ENCODE results near the gene PTMA.

Gene PTMA

DNA sequence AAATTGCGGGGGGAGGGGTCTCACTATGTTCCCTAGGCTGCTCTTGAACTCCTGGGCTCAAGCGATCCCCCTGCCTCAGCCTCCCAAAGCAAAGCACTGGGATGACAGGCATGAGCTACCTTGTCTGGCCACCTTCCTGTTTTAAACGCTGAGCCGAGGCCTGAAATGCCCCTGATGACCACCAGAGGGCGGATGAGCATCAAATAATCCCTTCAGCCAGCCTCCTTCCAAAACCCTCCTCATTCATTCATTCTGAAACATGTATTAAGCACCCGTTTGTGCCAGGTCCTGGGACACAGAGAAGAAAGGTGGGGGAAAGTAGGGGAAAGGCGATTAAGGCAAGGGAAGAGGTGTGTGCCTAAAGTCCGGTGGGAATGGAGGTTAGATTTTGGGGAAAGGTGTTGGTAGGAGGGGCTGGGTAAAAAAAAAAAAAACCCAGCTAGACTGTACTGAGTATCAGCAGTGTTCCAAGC is 30.7 kb upstream of the PTMA start:
- DNase-seq = peak; percentile 85 to 88

DNA sequence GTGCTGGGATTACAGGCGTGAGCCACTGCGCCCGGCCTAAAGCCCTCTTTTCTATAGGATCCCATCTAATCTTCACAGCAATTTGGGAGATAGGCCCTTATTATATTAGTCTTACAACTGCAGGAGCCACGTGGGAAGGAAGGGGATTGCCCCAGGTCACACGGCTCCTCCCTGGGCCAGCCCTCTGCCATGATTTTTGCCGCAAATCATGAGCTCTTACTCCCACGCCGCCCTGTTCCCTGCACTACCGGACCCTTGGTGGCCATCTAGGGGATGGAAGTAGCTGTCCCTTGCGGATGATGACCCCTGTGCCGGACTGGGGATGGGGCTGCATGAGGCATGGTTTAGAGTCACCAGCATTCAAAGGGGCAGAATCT is 28.4 kb upstream of the PTMA start:
- DNase-seq = no peak

DNA sequence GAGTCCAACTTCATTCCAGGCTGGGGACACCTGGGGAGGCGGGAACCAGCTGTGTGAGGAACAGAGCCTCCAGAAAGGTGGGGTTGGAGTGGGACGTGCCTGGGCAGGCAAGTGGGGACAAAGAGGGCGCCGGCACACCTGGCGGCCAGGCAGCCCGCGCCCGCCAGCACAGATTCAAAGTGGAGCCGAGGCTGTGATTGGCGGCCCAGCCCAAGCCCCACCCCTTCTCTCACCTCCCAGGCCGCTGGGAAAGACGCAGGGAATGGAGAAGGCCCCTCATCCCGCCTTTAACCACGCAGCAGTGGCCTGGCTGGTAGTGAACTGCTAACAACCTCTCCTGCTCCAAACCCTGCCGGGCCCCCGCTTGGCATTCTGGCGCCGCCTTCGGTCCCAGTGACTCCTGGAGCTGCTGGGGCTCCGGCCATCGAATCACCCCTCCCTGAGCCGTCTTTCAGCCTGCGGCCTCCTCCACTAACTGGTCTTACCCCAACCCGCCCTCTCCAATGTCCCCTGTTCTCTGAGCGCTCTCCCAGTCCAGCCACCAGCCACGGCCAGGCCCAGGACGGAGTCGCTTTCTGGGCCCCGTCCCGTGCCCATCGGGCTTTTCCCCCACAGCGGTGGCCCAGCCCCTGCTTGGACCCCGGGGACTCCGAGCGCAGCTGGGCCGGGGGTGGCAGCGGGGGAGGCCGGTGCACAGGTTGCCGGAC is 27.9 kb upstream of the PTMA start:
- no peak for DNase-seq

DNA sequence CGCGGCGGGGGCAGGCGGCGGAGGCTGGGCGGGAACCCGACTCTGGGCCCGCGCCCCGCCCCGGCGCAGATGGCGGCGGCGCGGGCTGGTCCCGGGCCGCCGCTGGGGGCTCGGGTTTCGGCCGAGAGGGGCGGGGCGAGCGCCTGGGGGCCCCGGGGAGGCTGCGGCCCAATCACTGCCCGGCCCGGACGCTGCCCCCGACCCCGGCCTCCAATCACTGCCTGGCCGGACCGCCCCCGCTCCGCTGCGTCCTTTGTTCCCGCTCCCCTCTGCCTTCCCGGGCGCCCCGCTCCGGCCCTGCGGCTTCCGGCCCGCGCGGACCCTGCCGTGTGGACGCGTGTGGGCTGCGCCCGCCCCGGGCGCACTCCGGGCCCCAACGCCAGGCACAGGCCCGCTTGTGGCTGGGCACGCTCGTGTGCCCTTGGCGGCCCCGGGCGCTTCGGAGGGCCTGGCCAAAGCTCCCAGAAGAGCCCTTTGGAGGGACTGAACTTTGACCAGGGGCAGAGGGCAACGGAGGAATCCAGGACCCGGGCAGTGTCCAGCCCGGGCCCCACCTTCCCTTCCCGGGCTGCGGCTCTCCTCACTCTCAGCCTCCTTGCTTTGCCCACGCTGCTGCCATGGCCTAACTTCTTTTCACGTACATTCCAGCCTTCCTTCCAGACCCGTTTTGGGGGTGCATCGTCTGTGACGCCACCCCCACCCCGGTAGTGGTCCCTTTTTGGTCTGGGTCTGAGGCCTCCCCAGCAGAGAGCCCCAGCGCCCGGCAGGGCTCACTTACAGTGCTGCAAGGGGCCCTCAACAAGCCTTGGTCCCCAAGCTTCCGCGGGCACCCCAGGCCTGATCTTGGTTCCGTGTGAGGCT is 27.1 kb upstream of the PTMA start:
- DNase-seq = peak; percentile 38 to 66

DNA sequence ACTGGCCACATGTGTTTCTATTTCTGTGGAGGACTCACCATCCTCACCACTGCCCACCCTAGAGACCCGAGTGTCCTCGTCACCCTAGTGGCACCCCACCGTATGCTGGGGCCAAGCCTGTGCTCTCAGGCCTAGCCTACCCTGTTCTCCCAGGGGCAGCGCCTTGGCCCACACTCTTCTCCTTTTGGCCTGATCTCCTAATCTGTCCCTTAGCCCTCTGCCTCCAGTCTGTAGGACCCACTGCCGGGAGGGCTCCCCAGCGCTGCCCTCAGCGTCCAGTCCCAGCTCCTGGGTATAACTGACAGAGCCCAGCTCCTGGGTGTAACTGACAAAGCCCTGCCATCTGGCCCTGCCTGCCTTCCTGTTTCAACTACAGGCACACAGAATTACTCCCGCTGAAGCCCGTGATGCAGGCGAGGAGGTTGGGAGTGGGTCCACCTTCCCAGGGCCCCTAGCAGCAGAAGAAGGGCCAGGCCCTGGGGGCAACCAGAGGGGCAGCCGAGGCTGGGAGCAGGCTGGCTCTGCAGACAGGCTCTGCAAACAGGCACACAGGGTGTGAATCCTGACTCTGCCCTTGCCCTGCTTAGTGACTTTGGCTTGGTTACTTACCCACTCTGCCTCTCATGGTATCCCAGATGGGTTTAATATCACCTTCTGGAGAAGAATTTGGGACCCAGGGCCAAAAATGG is 25.6 kb upstream of the PTMA start:
- peak; percentile 44 to 66 for DNase-seq

DNA sequence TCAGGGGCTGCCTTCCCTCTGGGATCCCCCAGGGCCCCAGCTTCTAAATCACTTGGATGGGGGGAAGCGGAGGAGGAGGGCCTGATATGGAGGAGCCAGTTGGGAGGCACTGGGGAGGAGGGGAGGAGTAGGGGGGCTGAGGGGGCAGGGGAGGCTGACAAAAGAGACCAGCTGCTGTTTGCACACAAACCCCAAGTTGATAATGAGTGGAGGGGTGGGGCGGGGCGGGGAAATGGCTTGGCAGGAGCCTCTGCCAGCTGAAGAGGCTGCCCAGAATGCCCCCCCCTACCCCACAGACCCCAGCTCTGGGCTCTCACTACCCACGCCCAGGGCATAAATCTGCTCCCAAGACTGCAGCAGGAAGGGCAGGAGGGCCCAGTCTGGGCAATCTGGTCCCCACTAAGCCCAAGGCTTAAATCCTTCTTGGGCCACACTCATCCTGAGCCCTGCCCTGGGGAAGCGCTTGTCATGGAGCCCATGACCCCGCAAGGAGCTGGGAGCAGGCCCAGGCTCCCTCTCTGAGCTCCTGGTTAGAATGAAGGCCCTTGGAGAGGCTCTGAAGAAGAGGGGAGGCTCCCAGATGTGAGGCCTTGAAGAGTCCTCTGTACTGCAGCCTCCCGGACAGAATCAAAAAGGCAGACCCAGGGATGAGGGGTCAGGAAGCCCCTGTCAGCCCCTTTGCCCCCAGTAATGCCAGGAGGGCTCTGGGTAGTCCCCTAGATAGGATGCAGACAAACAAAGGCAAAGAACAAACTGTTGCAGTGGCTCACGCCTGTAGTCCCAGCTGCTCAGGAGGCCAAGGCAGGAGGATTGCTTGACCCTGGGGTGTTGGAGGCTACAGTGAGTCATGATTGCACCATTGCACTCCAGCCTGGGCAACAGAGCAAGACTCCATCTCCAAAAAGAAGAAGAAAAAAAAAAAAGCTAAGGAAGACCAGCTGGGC is 24.8 kb upstream of the PTMA start:
- DNase-seq = peak; percentile 78 to 87

- peak; percentile 73 to 91 for DNase-seq
These were observed 23.8 kb upstream of the PTMA start for GRCh38 chr2:231684314-231685223.

- no peak for DNase-seq
These were observed 22.8 kb upstream of the PTMA start for GRCh38 chr2:231685349-231686191.

- DNase-seq = no peak
These were observed 21.9 kb upstream of the PTMA start for GRCh38 chr2:231686192-231687100.

DNA sequence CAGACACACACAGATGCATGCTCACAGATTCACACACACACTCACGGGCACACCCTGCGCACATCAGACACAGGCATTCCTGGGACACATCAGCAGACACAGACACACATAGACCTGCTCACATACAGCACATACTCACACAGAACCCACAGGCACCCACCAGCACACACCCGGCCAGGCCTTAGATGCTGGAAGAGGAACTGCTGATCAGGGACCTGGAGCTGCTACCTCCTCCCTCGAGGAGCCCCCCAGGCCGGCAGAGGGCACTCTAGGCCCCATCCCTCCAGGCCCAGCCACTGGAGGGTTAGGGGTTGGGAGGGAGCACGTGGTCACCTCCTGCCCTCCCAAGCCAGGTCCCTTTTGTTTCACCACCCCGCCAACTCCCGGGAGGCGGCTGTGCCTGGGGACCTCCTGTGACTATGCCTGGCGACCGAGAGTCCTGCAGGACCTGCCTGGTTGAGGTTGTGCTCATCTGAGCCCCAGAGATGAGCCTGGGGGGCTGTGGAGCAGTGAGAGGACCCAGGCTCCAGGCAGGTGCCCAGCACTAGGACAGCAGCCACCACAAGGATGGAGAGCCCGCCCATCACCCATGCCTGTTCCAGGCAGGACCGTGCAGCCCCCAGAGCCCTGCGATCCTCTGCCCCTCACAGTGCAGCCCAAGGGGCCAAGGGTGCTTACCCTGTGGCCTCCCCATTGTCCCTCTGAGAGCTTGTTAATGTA is 21.0 kb upstream of the PTMA start:
- no peak for DNase-seq

DNA sequence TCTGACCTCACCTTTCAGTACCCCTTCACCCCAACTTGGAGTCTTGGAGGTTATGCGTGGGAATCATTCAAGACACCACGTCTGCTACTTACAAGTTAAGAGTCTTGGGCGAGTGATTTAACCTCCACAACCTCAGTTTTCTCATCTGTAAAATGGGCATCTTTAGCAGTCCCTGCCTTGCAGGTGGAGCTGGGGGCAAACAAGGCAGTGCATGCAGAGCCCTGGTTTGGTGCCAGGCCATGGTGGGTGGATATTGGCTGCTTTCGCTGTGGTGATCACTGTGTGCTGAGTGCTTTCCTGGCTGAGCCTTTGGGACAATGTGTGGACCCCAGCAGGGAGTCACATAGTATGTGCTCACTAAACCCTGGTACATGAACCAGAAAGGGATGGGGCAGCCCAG is 20.4 kb upstream of the PTMA start:
- no peak for DNase-seq

DNA sequence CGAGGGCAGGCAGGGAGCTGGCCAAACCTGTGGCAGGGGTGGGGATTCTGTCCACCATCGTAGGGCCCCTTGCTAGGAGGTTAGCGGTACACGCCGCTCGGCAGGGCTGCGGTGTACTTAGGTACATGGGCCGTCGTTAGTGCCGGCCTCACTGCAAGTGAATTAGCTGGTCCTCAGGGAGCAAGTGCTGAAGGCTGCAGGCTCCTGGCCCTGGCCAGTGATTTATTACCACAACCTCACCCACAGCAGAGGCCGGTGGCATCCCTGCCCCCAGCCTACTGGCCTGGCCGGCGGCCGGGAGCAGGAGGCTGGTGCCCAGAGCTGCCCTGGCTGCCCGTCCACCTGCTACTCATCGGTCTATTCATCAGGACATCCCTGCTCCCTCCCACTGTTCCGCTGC is 19.6 kb upstream of the PTMA start:
- no peak for DNase-seq

GRCh38 chr2:231689124-231689893 is 19.0 kb upstream of the PTMA start:
- DNase-seq = no peak

GRCh38 chr2:231691251-231691772 is 17.0 kb upstream of the PTMA start:
- DNase-seq = no peak

GRCh38 chr2:231692847-231693246 is 15.5 kb upstream of the PTMA start:
- no peak for DNase-seq

GRCh38 chr2:231693956-231694355 is 14.4 kb upstream of the PTMA start:
- no peak for DNase-seq

DNA sequence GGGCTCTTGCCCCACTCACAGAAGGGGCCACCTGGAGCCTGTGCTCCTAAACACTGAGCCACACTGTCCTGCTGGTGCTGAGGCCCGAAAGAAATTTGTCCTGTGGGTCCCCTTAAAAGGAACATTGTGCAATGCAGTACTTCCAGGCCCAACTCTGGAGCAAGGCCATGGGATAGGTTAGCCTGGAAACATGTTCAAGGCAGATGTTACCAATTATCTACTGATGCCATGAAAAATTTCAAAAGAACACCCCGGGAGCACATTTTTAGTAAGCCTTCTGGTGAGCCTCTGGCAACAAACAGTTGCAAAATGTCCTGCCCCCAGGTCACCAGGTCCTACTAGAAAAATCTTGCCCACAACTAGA is 12.3 kb upstream of the PTMA start:
- DNase-seq = no peak

- no peak for DNase-seq
These were observed 9.3 kb upstream of the PTMA start for GRCh38 chr2:231699006-231699405.
